ENCODE measurements around the gene SEMA3E. TPM values are rescaled to one million over a fixed set of nuclear protein-coding genes. Genes with fewer than 3 reads are reported as not detected.

SEMA3E gene
- polyA plus RNA-seq, 3 donors: 1.5 to 2.0 (median 1.8) TPM

DNA sequence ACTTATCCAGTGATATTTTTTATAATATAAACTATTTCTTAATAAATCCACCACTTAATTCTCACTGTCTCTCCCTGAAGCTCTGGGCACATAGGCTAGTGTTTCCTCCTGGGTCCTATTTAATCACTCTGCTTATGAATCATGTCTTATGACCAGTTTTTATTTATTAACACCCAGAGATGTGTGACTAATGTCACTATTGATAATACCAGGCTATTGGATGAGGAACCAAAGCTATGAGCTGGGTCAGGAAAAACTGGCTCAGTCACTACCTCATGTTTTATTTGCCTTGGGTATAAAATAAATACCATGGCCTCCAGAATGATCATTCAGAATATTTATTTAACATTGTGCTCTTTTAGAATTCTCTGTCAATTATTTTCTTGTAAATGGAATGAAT, 5.2 kb downstream of the SEMA3E start:
- no peak for DNase-seq

- DNase-seq: no peak
Measured at GRCh38 chr7:83643012-83643411, 5.9 kb downstream of the SEMA3E start.

GRCh38 chr7:83640731-83641537, 8.0 kb downstream of the SEMA3E start:
- DNase-seq: no peak

DNA sequence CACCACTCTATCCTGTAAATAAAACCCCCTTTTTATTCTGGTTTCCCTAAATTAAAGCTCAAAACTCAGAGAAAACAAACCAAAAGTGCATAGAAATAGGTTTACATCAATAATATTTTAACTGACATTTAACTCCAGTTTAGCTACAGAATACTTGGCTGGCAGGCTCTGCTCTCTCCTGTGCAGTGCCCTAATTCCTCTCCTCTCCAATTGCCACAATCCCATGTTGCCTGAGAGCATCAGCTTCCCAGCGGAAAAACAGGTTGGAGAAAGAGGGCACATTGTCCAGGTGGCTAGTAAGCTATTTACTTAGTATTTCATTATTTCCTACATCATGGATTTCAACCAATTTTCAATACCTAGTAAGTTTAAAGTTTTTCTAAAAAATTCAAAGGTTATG, 8.7 kb downstream of the SEMA3E start:
- DNase-seq: no peak

DNA sequence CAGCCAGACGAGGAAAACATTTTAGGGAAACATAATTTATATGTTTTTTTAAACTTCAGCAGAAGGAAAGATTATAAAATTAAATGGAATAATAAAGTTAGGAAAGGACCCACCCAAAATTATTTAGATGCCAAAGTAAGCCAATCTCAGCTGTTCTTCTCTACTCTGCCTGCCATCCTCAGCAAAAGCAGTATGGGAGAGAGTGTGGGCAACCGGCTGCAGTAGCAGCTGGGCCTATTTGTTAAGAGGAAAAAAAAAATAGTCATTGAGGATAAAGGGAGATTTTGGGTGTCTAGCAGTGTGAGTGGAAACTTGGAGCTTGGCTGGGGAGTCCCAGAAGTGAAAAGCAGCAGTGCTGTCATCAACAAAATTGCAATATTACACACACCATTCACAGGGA, 15.4 kb downstream of the SEMA3E start:
- no peak for DNase-seq

DNA sequence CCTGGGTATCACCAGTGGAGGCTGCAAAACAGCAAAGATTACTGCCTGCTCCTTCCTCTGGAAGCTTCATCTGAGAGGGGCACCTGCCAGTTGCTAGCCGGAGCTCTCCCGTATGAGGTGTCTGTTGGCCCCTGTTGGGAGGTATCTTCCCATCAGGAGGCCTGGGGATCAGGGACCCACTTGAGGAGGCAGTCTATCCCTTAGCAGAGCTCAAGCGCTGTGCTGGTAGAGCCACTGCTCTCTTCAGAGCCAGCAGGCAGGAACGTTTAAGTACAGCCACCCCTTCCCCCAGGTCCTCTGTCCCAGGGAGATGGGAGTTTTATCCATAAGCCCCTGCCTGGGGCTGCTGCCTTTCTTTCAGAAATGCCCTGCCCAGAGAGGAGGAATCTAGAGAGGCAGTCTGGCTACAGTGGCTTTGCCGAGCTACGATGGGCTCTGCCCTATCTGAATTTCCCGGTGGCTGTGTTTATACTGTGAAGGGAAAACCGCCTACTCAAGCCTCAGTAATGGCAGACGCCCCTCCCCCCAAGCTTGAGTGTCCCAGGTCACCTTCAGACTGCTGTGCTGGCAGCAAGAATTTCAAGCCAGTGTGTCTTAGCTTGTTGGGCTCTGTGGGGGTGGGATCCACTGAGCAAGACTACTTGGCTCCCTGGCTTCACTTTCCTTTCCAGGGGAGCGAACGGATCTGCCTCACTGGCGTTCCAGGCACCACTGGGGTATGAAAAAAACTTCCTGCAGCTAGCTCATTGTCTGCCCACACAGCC, 19.6 kb downstream of the SEMA3E start:
- DNase-seq: peak; percentile 15

DNA sequence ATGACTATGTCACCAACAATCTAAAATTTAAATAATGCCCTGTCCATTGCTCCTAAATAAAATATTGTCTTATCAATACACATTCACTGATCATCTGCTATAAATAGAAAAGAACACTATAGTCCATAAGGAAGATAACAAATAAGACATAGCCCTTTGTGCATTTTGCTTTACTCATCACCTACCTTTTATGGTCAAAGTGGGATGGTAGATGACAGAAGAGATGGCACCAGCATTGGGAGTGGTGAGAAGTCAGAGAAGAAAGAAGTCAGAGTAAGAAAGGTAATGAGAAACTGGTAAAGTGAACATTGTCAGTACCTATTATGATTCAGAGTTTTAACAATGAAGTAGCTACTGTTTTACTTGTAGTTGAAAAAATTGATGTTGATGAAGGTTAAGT, 31.1 kb downstream of the SEMA3E start:
- no peak for DNase-seq

GRCh38 chr7:83614112-83614511, 34.8 kb downstream of the SEMA3E start:
- no peak for DNase-seq

- no peak for DNase-seq
Measured at GRCh38 chr7:83613232-83613631, 35.7 kb downstream of the SEMA3E start.

DNA sequence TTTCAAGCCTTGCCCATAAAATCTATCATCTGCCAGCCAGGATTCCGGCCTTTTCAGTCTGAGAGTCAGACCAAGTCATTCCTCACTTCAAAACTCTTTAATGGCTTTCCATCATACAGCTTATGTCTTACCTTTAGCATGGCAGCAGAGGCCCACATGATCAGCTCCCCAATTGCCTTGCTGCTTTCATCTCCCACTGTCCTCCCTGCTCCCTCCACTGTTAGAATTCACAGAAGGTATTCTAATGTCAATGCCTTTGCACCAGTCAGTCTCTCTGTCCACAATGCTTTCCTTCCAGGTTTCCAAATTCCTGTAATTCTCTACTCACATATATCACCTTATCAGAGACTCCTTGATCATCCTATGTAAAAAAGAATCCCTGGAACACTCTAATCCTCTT, 37.2 kb downstream of the SEMA3E start:
- no peak for DNase-seq

DNA sequence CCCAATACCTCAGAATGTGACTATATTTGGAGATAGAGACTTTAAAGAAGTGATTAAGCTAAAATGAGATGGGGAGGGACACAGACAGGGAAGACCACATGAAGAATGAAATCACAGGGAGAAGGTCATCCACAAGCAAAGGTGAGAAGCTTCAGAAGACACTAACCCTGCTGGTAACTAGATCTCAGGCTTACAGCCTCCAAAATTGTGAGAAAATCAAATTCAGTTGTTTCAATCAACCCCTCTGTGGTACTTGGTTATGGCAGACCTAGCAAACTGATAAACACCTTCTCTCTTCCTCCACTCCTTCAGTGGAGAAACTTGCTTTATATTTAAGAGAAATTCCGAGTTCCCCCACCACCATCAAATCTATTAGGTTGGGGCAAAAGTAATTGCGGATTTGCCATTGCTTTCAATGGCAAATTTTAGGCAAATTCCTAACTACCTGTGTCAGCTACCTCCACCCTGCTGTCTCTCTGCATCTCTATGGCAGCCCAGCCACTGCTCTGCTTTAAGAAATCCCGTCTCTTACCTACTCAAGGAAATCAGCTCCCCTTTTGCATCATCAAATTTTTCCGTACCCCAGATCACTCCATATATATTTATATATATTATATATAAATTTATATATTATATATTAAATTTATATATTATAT, 38.2 kb downstream of the SEMA3E start:
- DNase-seq: no peak

GRCh38 chr7:83608716-83609115, 40.2 kb downstream of the SEMA3E start:
- no peak for DNase-seq

- no peak for DNase-seq
Measured at GRCh38 chr7:83603649-83604048, 45.3 kb downstream of the SEMA3E start.

GRCh38 chr7:83599131-83599530, 49.8 kb downstream of the SEMA3E start:
- no peak for DNase-seq

DNA sequence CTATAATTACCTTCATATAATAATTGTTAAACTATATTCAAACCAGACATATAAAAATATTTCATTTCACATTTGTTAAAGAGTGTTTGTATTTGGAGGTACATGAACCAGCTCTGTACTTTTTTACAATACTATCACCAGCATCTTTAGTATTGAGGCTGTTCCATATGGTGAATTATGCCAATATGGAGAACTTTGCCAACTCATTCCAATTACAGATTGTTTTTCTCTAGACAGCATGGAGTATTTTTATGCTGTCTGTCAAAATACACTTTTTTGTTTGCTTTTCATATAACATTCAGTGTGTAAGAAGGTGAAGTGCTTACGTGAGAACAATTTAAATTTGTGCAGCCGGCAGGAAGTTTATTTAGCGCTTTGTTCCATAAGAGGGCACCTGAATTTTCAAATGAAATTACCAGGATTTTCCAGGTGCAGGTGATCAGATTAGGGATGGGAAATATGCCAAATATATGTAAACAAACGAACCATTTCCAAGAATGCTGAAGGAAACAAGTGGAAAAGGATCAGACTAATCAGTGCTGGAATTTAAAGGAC, 54.9 kb downstream of the SEMA3E start:
- DNase-seq: no peak

DNA sequence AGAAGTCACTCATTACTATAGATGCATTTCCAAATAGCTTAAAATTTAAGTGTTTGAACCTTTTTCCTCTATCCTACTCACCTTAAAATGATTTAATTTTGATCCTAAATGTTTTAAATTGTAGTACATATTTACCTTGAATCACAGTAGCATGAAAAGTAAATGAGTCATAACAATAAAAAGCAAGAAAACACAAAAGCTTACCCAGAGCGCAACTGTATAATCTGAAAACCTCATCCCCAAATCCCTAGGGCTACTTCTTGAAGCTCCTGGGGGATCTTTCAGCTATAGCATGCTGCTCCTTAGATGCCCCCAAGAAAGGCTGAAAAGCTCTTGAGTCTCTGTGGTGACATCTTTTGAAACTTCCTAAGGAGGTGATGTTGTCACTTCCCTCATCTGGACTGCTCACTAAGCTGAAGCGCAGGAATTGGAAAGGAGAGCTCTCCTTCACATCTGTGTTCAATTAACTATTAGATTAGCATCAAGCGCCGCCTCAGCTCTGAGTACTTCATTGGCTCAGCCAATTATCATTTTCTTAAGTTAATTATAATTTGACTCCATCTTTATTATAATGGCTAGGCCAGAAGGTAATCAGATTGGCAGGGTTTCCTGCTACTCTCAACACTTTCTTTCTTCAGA, 60.2 kb downstream of the SEMA3E start:
- DNase-seq: no peak

- DNase-seq: no peak
Measured at GRCh38 chr7:83586281-83586680, 62.7 kb downstream of the SEMA3E start.

DNA sequence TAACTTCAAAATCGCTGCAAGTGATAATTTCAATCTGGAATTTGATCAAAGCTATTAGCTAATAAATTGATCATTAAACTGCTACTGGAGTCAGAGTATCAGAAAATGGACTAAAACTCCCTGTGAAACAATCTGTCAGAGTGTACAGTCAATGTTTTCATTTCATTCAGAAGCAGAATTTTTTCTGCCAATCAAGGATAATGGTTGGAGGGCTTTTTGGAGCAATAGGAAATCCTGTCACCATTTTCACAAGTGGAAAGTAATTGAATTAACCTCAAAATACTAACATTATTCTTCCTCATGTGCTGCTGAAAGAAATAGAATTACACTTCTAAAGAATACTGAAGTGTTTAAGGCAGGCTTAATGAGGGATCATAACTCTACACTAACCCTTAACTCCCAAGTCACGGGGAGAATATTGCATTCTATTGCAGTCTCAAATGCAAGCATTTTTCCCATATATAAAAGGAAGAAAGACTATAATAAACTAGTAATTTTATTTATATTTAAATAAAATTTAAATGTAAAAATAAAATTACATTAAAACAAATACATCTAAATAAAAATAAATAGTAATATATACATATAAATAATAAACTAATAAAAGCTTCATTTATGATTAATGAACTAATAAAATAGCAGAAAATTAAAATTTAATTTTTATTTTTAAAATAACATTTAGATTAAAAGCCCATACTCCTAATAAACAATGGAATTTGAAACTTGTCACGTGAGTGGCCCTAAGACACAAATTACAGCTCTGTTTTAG, 67.1 kb downstream of the SEMA3E start:
- no peak for DNase-seq

DNA sequence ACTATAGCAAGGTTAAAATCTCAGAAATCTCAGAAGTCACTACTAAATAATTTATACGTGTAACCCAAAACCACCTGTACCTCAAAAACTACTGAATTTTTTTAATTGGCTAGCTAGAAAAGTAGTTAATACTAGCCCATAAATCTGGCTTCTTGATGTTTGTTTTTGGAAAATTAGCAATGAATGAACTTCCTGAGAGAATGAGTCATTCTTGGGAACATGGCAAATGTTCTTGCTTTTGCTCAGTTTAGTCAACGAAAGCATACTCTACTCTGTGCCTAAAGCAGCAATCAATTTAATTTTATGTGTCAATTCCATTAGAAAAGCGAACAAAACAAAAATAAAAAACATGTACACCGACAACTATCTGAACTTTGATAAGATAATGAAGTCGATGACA, 69.2 kb downstream of the SEMA3E start:
- DNase-seq: no peak

DNA sequence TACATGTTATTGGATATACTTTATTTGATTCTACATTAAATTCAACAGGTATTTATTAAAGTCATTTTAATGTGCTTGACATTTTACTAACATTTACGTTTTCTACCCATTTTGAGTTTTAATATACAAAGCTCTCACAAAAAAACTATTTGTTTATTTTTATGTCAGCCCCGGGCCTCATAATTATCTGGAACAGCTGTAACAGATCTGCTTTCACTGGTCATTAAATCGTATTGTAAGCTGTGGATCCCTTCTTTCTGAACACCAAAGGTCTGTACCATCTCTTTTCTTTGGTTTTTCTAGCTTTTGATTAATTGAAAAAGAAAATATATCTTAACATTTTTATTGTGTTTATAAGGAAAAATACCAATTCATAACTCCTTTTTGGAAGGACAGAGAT, 73.5 kb downstream of the SEMA3E start:
- DNase-seq: no peak

DNA sequence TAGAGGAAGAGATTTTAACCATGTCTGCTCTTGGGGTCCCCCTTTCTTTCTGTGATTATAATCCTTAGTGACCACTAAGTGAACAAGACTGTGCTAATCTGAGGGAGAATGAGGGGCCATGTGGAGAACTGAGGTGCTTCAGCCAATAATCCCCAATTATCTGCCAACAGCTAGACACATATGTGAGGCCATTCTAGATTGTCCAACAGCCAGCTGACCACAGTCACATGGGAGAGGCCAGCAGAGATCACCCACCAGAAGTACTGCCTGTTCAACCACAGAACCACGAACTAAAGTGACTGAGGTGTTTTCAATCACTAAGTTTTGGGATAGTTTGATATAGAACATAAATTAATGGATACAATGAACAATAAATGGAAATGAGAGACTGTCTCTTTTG, 74.3 kb downstream of the SEMA3E start:
- no peak for DNase-seq
